ENCODE results near the gene CLCN1.

Gene CLCN1

DNA sequence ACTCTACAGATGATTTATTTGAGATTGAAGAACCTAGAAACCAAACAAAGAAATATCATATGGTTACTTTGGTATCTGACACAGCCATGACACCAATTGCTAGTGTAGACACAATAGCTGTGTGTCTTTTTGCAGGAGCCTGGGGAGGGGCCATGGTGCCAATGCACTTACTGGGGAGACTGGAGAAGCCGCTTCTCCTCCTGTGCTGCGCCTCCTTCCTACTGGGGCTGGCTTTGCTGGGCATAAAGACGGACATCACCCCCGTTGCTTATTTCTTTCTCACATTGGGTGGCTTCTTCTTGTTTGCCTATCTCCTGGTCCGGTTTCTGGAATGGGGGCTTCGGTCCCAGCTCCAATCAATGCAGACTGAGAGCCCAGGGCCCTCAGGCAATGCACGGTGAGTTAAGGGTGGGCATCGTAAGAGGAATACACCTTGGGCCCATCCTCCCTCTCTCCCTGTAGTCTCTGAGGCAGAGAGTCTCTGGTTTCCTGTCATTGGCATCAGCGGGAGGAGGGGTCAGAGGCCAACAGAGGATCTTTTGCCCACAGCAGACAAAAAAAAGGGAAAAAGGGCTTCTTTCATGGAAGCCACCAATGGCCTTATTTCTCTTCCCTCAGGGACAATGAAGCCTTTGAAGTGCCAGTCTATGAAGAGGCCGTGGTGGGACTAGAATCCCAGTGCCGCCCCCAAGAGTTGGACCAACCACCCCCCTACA, 29.9 kb upstream of the CLCN1 start:
- no peak overlapping the region for H3K27ac ChIP-seq (replicated peaks; ENCODE audit: low read length)
- H3K27me3 ChIP-seq (ENCODE audit: control insufficient read depth in 3 of 3, insufficient read depth in 3 of 3, low read depth in 1 of 3, low read length in 3 of 3): peaks cover 0 to 3% (median 0%) of the 10 kb centered on the region in 3 experiments
- WGBS, 2 donors (ENCODE audit: extremely low coverage in 2 of 2, insufficient read length in 2 of 2, insufficient replicate concordance in 1 of 2): no CpG with 5 or more reads among the region's 11 CpGs

DNA sequence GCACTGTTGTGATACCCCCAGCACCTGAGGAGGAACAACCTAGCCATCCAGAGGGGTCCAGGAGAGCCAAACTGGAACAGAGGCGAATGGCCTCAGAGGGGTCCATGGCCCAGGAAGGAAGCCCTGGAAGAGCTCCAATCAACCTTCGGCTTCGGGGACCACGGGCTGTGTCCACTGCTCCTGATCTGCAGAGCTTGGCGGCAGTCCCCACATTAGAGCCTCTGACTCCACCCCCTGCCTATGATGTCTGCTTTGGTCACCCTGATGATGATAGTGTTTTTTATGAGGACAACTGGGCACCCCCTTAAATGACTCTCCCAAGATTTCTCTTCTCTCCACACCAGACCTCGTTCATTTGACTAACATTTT, 29.4 kb upstream of the CLCN1 start:
- H3K4me1 ChIP-seq (ENCODE audit: control insufficient read depth in 2 of 2, insufficient read depth in 1 of 2, low read depth in 1 of 2, low read length in 2 of 2): peaks cover 12 to 15% of the 10 kb centered on the region in 2 donors
- H3K79me1 ChIP-seq (ENCODE audit: low read depth, low read length): peaks cover 2% of the 10 kb centered on the region
- H3K4me3 ChIP-seq (ENCODE audit: low read length in 2 of 2): no peak overlapping the region
- no peak overlapping the region for H4K91ac ChIP-seq (ENCODE audit: low read depth, low read length, poor library complexity)
- H4K8ac ChIP-seq (ENCODE audit: low read depth, low read length): no peak overlapping the region
- no peak overlapping the region for H2BK120ac ChIP-seq (ENCODE audit: low read depth, low read length)
- peaks cover 0 to 3% (median 0%) of the 10 kb centered on the region in 3 experiments for H3K27me3 ChIP-seq (ENCODE audit: control insufficient read depth in 3 of 3, insufficient read depth in 3 of 3, low read depth in 1 of 3, low read length in 3 of 3)
- H2AFZ ChIP-seq (ENCODE audit: low read length): no peak overlapping the region
- no peak overlapping the region for H2AK5ac ChIP-seq (ENCODE audit: low read depth, low read length)
- no peak overlapping the region for H3K14ac ChIP-seq (ENCODE audit: low read length)
- no peak overlapping the region for H3K9ac ChIP-seq (ENCODE audit: low read depth, low read length, poor library complexity)
- DNase-seq (ENCODE audit: low spot score): no peak
- peaks cover 5 to 21% of the 10 kb centered on the region in 2 donors for H3K36me3 ChIP-seq (replicated peaks in 1 of 2; ENCODE audit: control insufficient read depth in 2 of 2, insufficient read depth in 2 of 2, low read length in 2 of 2)
- H2BK12ac ChIP-seq (ENCODE audit: low read length): no peak overlapping the region
- no peak overlapping the region for H2BK5ac ChIP-seq (ENCODE audit: low read length)
- H2BK15ac ChIP-seq (ENCODE audit: low read length): no peak overlapping the region
- no peak overlapping the region for H3K4me2 ChIP-seq (ENCODE audit: insufficient read depth, low read length, poor library complexity, severe bottlenecking)
- peaks cover 6 to 14% of the 10 kb centered on the region in 2 donors for H3K9me3 ChIP-seq (replicated peaks in 1 of 2; ENCODE audit: control insufficient read depth in 2 of 2, insufficient read depth in 1 of 2, low read depth in 1 of 2, low read length in 2 of 2)
- no peak overlapping the region for H3K4ac ChIP-seq (ENCODE audit: low read length)
- no peak overlapping the region for H3K27ac ChIP-seq (replicated peaks; ENCODE audit: low read length)
- no peak overlapping the region for H3K23ac ChIP-seq (ENCODE audit: low read depth, low read length, poor library complexity)
- WGBS, 2 donors (ENCODE audit: extremely low coverage in 2 of 2, insufficient read length in 2 of 2, insufficient replicate concordance in 1 of 2): no CpG with 5 or more reads among the region's 6 CpGs
- no peak overlapping the region for H3K18ac ChIP-seq (ENCODE audit: low read length)

More for the DNA sequence above, 29.9 kb upstream of the CLCN1 start:
- peaks cover 2% of the 10 kb centered on the region for H3K79me1 ChIP-seq (ENCODE audit: low read depth, low read length)
- H3K4me1 ChIP-seq (ENCODE audit: control insufficient read depth in 2 of 2, insufficient read depth in 1 of 2, low read depth in 1 of 2, low read length in 2 of 2): peaks cover 12 to 15% of the 10 kb centered on the region in 2 donors
- peak overlapping the region; percentile 11 for H2BK15ac ChIP-seq (ENCODE audit: low read length)
- no peak for DNase-seq (ENCODE audit: low spot score)
- no peak overlapping the region for H3K4me3 ChIP-seq (ENCODE audit: low read length in 2 of 2)
- H3K4me2 ChIP-seq (ENCODE audit: insufficient read depth, low read length, poor library complexity, severe bottlenecking): no peak overlapping the region
- H4K91ac ChIP-seq (ENCODE audit: low read depth, low read length, poor library complexity): no peak overlapping the region
- H3K14ac ChIP-seq (ENCODE audit: low read length): no peak overlapping the region
- H4K8ac ChIP-seq (ENCODE audit: low read depth, low read length): no peak overlapping the region
- H3K9ac ChIP-seq (ENCODE audit: low read depth, low read length, poor library complexity): no peak overlapping the region
- H2BK5ac ChIP-seq (ENCODE audit: low read length): no peak overlapping the region
- peaks cover 6 to 14% of the 10 kb centered on the region in 2 donors for H3K9me3 ChIP-seq (replicated peaks in 1 of 2; ENCODE audit: control insufficient read depth in 2 of 2, insufficient read depth in 1 of 2, low read depth in 1 of 2, low read length in 2 of 2)
- H3K18ac ChIP-seq (ENCODE audit: low read length): no peak overlapping the region
- H2BK12ac ChIP-seq (ENCODE audit: low read length): no peak overlapping the region
- no peak overlapping the region for H2BK120ac ChIP-seq (ENCODE audit: low read depth, low read length)
- no peak overlapping the region for H3K23ac ChIP-seq (ENCODE audit: low read depth, low read length, poor library complexity)
- no peak overlapping the region for H3K4ac ChIP-seq (ENCODE audit: low read length)
- peak overlapping the region; percentile 71 for H2AFZ ChIP-seq (ENCODE audit: low read length)
- no peak overlapping the region for H2AK5ac ChIP-seq (ENCODE audit: low read depth, low read length)
- H3K36me3 ChIP-seq (replicated peaks in 1 of 2; ENCODE audit: control insufficient read depth in 2 of 2, insufficient read depth in 2 of 2, low read length in 2 of 2): peaks cover 4 to 16% of the 10 kb centered on the region in 2 donors

DNA sequence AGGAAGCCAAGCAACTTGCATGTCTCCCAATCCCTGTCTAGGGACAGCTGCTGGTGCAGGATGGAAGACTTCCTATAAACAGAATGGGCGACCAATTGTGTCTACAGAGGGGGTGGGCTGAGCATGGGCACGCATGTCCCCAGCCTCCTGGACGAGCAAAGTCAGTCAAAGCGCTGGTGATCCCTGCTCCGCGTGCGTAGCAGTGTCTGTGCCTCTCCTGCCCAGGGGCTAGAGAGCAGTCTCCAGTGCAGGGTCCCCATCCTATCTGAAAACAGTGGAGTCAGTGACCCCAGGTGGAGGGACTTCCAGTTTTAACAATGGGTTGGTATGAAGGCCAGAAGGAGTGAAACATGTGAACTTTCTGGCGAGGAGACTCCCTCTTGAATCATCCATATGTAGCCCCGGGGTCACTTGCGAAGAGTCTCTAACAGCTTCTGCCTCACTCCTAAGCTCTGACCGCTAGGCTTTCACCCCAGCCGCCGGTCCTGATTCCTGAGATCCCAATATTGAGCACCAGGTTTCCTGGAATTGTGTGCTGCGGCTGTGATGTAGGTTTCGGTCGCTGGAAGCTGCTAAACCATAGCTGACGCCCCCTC, 28.5 kb upstream of the CLCN1 start:
- peak overlapping the region; percentile 3 for H3K14ac ChIP-seq (ENCODE audit: low read length)
- H3K9me3 ChIP-seq (replicated peaks in 1 of 2; ENCODE audit: control insufficient read depth in 2 of 2, insufficient read depth in 1 of 2, low read depth in 1 of 2, low read length in 2 of 2): peaks cover 6 to 14% of the 10 kb centered on the region in 2 donors
- WGBS, 2 donors (ENCODE audit: extremely low coverage in 2 of 2, insufficient read length in 2 of 2, insufficient replicate concordance in 1 of 2): no CpG with 5 or more reads among the region's 17 CpGs
- DNase-seq (ENCODE audit: low spot score): no peak
- no peak overlapping the region for H3K9ac ChIP-seq (ENCODE audit: low read depth, low read length, poor library complexity)
- H3K27ac ChIP-seq (replicated peaks; ENCODE audit: low read length): peak overlapping the region; percentile 34
- H3K4ac ChIP-seq (ENCODE audit: low read length): no peak overlapping the region
- H3K4me1 ChIP-seq (ENCODE audit: control insufficient read depth in 2 of 2, insufficient read depth in 1 of 2, low read depth in 1 of 2, low read length in 2 of 2): peaks cover 12 to 15% of the 10 kb centered on the region in 2 donors
- H2AFZ ChIP-seq (ENCODE audit: low read length): peak overlapping the region; percentile 97
- H3K18ac ChIP-seq (ENCODE audit: low read length): peak overlapping the region; percentile 97
- peak overlapping the region in 1 of 2 donors; percentile 60 for H3K4me3 ChIP-seq (ENCODE audit: low read length in 2 of 2)
- peak overlapping the region; percentile 52 for H2BK15ac ChIP-seq (ENCODE audit: low read length)
- H2AK5ac ChIP-seq (ENCODE audit: low read depth, low read length): peak overlapping the region; percentile 98
- peak overlapping the region; percentile 5 for H4K91ac ChIP-seq (ENCODE audit: low read depth, low read length, poor library complexity)
- H3K36me3 ChIP-seq (replicated peaks in 1 of 2; ENCODE audit: control insufficient read depth in 2 of 2, insufficient read depth in 2 of 2, low read length in 2 of 2): peaks cover 9 to 30% of the 10 kb centered on the region in 2 donors
- H3K23ac ChIP-seq (ENCODE audit: low read depth, low read length, poor library complexity): peak overlapping the region; percentile 93
- peaks cover 2% of the 10 kb centered on the region for H3K79me1 ChIP-seq (ENCODE audit: low read depth, low read length)
- H3K27me3 ChIP-seq (ENCODE audit: control insufficient read depth in 3 of 3, insufficient read depth in 3 of 3, low read depth in 1 of 3, low read length in 3 of 3): peaks cover 0 to 3% (median 0%) of the 10 kb centered on the region in 3 experiments
- H2BK12ac ChIP-seq (ENCODE audit: low read length): no peak overlapping the region
- no peak overlapping the region for H3K4me2 ChIP-seq (ENCODE audit: insufficient read depth, low read length, poor library complexity, severe bottlenecking)
- H2BK5ac ChIP-seq (ENCODE audit: low read length): no peak overlapping the region
- H4K8ac ChIP-seq (ENCODE audit: low read depth, low read length): no peak overlapping the region
- no peak overlapping the region for H2BK120ac ChIP-seq (ENCODE audit: low read depth, low read length)
